GM19397 (cell line): Measurements from ENCODE around the gene NPNT.

Source experiments
- ATAC-seq: cut with Tn5 transposase; IDR thresholded peaks from one replicate; pipeline ENCODE4 v1.9.1; 2021; ENCODE audit warnings: mild to moderate bottlenecking, moderate library complexity; ENCODE audit not compliant: unreplicated experiment

NPNT gene

GRCh38 chr4:105969575-105969974, 74.3 kb downstream of the NPNT start:
- no peak for ATAC-seq

GRCh38 chr4:105970371-105970770, 75.1 kb downstream of the NPNT start:
- ATAC-seq, result no peak

- ATAC-seq, result no peak
Measured at GRCh38 chr4:105971036-105971435, 75.8 kb downstream of the NPNT start.

DNA sequence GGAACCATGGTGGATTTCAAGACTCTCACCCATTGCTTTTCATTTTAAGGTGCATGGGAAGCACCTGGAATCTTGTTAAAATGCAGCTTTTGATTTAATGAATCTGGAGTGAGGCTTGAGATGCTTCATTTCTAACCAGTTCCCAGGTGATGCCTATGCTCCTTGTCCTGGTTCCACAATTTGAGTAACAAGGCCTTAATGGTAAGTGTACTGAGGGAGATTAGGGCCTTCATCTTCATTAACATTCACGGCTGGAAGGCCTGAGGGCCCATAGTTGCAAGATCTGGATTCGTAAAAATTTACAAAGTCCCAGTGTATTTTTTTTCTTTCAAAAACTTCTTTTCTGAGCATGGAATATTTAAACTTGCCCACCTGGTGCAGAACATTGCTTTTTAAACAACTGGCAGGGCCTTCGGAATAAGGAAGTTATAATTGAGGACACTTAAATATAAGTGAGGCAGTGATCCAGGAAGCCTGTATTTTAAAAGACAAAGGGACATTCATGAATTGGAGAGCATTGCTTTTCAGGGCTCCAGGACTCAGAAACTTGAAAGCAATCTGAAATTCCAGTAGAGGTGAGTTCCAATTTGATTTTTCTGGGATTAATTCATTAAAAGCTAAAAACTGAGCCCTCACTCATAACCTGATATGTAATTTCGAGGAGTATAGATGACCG, 77.8 kb downstream of the NPNT start:
- no peak for ATAC-seq

DNA sequence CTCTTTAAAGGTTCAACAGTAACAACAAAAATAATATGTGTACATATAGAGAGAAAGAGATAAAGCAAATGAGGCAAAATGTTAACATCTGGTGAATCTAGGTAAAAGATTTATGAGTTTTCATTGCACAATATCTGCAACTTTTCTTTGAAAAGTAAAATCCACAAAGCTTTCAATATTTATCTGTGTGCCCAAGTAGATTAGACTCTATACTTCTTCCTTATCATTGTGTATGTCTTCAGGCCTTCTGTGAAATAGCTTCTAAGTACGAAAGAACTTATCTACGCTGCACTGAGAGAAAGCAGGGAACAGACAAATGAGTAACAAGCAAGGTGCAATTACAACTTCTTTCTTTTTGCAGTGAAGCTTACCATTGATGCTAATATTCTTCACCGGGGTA, 81.6 kb downstream of the NPNT start:
- ATAC-seq, result no peak

DNA sequence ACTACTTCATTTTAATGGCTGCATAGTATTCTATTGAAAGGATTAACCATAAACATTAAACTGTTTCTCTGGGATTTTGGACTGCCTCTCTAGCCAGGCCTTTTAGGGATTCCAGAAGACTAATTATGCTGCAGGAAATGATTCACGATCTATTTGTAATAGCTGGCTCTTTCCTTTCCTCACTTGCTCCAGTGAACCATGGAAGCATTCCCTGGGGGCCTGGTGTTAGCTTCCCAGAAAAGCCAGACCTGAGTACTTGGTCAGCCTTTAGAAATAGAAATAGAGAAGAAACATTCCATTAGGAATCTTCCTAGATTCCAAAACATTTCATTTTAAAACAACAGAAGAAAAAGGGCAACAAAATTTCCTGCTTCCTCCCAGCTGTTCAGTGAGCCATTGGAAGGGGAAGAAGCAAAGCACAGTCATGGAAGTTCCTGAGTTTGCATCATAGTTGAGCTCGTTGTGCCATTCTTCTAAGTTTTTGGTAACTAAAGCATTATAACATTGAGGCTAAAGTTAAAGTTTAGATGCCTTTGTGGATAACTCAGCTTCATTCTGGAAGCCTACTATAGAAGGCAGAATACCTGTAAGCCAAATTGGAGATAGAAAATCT, 83.5 kb downstream of the NPNT start:
- no peak for ATAC-seq

- no peak for ATAC-seq
Measured at GRCh38 chr4:105979506-105979905, 84.2 kb downstream of the NPNT start.

DNA sequence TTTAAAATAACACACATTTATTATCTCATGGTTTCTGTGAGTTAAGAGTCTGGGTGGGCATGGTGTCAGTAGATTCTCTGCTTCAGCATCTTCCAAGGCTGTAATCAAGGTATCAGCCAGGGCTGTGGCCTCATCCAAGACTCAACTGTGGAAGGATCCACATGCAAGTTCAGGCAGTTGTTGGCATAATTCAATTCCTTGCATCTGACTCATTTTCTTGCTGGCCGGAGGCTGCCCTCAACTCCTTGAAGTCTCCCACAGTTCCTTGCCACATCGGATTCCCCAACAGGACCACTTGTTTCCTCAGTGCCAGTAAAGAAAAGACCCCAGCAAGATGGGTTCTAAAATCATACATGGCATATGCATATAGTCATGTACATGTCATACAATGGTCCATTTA, 93.4 kb downstream of the NPNT start:
- no peak for ATAC-seq

DNA sequence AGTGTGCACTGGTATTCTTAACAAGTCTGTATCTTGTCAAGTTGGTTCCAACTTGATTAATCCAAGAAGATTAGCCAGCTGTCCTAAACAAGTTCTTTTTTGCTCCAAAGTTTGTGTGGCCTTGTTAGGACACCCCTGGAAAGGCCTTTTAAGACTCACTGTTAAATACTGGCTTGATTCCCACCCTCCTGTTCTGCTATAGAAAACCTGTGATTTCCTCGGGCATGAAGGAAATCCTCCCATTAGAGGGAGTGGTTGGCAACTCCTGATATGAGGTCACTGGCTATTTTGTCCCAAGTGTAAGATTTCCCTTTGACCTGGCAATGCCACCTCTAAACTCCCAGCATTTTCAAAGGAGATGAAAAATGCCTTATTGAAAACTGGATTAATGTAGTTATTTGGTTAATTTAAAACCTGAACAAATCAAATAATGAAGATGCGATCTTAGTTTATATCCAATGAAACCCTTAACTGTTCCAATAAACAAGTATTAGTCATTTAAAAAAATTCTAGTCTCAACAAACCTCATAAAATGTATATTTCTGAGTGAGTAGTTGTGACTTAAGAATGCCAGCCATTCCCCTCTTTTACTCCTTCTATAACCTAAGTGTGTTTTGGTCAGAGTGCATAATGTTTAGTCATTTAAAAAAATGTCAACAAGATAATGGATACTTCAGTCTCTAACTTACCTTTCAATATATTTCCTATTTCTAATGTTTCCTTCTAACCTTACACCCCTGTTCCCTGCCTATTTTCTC, 94.4 kb downstream of the NPNT start:
- no peak for ATAC-seq

DNA sequence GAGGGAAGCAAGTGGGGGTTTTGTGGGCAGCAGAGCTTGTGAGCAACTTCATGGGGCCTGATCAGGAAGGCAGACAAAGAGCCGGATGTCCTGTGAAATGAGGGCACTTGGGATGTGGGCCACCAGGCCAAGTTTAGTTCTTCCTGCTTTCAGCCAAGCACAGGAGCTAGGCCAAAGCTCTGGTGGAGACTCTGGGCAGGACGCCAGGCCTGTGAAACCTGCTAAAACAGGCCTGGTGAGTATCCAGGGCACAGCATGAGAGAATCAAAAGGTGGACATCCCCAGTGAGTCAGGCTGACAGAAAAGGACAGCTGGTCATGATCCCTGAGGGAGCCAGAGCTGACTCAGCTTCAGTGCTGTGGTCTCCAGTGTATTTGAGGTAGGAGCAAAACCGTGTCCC, 95.7 kb downstream of the NPNT start:
- ATAC-seq, result no peak

- no peak for ATAC-seq
Measured at GRCh38 chr4:105991726-105992125, 96.5 kb downstream of the NPNT start.

- ATAC-seq, result no peak
Measured at GRCh38 chr4:105992641-105993305, 97.5 kb downstream of the NPNT start.

GRCh38 chr4:105994061-105994460, 98.8 kb downstream of the NPNT start:
- ATAC-seq, result no peak

DNA sequence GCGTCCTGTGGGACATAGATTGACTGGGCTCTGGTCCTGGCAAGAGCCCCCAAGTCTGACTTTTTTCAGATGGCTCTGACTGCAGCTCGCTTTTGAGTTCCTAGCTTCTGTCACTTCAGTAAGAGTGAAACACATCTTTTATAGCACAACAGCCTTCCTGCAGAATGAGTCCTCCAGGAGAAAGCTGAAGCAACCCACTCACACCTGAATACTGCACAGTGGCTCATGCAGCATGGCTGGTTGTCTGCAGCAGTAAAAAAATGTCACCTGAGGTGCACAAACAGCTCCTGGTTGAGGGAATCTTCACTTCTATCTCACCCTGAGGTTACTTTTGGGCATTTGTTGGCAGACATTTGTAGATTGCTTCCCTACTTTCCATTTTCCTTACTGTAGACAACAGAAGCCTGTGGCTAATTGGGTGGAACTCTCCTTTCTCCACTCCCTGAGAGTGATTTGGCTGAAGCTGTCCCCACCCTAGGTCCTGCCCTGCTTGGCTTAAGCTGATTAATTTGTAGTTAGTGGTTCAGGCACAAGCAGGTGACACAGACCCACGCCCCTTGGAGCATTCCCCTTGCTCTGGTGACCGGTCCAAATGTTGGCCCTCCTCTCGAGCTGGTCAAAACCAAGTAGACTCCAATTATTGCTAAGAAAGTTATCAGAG, 99.7 kb downstream of the NPNT start:
- ATAC-seq, result no peak

- ATAC-seq, result no peak
Measured at GRCh38 chr4:105996845-105997244, 101.6 kb downstream of the NPNT start.

GRCh38 chr4:105998171-105999063, 103.1 kb downstream of the NPNT start:
- ATAC-seq, result no peak

GRCh38 chr4:106002994-106003393, 107.7 kb downstream of the NPNT start:
- ATAC-seq, result no peak

- ATAC-seq, result no peak
Measured at GRCh38 chr4:106010761-106011160, 115.5 kb downstream of the NPNT start.

- no peak for ATAC-seq
Measured at GRCh38 chr4:106011387-106011786, 116.1 kb downstream of the NPNT start.

GRCh38 chr4:106017975-106018374, 122.7 kb downstream of the NPNT start:
- ATAC-seq, result no peak
